Inflammatory macrophage (primary cell): ENCODE measurements around the gene LZTS3.
"Not testable (repeated sequence)": the region's sequence is repeated elsewhere in the genome, so short reads cannot be mapped to it uniquely, and the experiment has no call there.

ENCODE experiments used
- DNase-seq, 2 donors: peaks; one replicate each; pipeline ENCODE4 v3.0.0-alpha.2; 2020 to 2022

Gene LZTS3

GRCh38 chr20:3133155-3133554 is 40.2 kb downstream of the LZTS3 start:
- no peak for DNase-seq

DNA sequence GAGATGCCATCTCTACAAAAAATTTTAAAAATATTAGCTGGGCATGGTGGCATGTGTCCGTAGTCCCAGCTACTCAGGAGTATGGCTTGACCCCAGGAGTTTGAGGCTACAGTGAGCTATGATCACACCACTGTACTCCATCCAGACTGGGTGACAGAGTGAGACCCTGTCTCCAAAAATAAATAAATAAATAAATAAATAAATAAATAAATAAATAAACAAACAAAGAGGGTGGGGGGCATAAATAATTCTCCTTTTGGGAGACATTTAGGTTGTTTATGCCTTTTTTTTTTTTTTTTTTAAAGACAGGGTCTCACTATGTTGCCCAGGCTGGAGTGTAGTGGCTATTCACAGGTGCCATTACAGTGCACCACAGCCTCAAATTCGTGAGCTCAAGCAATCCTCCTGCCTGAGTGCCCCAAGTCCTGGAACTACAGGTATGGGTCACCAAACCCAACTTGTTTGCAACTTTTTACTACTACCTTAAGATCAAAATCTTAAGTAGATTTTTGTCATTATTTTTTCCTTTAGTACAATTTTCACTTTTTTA is 43.2 kb downstream of the LZTS3 start:
- DNase-seq, result no peak

DNA sequence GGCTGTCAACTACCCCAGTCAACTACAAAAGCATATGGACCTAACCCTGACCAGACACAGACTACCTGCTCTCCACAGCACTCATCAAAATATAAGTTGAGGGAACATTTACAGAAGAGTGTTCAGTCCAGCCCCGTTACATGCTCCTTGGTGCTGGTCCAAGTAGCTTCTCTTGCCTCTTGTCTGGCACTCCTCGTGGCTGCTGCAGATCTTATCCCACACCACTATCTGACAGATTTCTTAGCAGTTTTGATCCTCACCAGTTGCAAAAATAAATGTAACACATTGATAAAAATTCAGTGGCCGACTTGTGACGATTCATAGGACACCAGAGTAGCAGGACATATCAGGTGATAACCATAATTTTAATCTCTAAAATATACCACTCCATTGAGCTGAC is 44.3 kb downstream of the LZTS3 start:
- no peak for DNase-seq

DNA sequence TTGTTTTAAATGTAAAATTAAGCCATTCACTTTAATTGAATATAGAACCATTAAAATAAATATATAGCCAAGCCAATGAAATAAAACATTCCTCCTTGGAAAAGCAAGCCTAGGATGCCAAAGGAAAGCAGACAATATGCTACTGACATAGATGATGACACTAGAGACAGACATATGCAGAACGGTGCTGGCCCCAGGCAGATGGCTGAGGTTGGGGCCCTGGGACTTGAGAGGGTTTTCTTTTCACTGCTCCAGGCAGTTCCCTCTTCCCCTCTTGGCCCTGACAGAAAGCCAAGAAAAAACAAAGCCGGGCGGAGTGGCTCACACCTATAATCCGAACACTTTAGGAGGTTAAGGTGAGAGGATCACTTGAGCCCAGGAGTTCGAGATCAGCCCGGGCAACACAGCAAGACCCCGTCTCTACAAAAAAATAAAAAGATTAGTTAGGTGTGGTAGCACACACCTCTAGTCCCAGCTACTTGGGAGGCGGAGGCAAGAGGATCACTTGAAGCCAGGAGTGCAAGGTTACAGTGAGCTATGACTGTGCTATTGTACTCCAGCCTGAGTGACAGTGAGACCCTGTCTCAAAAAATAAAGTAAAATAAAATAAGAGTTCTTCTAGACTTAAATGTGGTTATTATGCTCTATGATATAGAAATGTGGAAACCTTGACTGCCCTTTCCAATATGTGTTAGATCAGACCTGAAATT is 44.9 kb downstream of the LZTS3 start:
- no peak for DNase-seq

GRCh38 chr20:3126527-3126859 is 46.9 kb downstream of the LZTS3 start:
- no peak for DNase-seq

- DNase-seq, result not testable (repeated sequence)
Observed at GRCh38 chr20:3125776-3126526, 47.4 kb downstream of the LZTS3 start.

DNA sequence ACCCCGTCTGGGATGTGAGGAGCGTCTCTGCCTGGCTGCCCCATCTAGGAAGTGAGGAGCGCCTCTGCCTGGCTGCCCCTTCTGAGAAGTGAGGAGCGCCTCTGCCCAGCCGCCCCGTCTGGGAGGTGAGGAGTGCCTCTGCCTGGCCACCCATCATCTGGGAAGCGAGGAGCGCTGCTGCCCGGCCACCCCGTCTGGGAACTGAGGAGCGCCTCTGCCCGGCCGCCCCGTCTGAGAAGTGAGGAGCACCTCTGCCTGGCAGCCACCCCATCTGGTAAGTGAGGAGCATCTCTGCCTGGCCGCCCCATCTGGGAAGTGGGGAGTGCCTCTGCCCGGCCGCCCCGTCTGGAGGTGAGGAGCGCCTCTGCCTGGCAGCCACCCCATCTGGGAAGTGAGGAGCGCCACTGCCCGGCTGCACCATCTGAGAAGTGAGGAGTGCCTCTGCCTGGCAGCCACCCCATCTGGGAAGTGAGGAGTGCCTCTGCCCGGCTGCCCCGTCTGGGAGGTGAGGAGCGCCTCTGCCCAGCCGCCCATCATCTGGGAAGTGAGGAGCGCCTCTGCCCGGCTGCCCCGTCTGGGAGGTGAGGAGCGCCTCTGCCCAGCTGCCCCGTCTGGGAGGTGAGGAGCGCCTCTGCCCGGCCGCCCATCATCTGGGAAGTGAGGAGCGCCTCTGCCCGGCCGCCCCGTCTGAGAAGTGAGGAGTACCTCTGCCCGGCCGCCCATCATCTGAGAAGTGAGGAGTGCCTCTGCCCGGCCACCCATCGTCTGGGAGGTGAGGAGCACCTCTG is 48.4 kb downstream of the LZTS3 start:
- DNase-seq, result not testable (repeated sequence)

DNA sequence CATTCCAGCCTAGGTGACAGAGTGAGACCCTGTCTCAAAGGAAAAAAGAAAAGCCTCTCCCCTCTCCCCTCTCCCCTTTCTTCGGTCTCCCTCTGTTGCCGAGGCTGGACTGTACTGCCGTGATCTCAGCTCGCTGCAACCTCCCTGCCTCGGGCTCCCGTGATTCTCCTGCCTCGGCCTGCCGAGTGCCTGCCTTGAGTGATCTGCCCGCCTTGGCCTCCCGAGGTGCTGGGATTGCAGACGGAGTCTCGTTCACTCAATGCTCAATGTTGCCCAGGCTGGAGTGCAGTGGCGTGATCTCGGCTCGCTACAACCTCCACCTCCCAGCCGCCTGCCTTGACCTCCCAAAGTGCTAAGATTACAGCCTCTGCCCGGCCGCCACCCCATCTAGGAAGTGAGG is 49.2 kb downstream of the LZTS3 start:
- DNase-seq, result not testable (repeated sequence)

DNA sequence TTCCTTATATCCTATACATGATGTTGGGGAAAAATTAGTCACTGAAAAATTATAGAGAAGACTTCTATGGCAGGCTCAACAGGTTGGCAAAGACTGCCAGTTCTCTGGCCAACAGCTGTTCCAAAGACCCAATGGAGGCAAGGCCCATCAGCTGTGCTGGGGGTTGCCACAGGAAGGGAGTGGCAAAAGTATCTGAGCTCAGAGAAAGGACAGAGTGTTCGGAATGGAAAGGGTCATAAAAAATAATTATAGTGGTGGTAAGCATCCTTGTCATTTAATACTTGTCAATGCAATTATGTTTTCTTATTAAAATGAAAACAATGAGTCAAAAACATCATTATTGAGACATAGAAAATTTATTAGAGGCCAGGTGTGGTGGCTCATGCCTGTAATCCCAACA is 49.8 kb downstream of the LZTS3 start:
- DNase-seq, result no peak

GRCh38 chr20:3121955-3122610 is 51.3 kb downstream of the LZTS3 start:
- DNase-seq, result peak; percentile 41 to 49

- DNase-seq, result no peak
Observed at GRCh38 chr20:3121271-3121911, 52.0 kb downstream of the LZTS3 start.

DNA sequence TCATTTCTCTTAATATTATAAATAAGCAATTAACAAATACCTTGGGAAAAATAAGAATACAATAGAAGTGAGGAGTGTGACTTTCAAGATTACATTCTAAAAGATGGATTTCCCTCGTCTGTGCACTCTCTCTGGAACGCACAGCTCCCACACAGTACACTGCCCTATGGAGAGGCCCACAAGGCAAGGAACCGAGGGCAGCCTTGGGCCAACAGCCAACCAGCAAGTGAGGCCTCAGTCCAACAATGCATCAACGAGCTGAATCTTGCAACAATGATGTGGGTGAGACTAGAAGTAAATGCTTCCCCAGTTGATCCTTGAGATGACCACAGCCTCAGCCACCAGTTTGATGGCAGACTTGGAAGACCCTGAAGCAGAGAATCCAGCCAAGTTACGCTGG is 54.3 kb downstream of the LZTS3 start:
- no peak for DNase-seq

GRCh38 chr20:3117839-3118379 is 55.4 kb downstream of the LZTS3 start:
- DNase-seq, result peak; percentile 70 to 78

GRCh38 chr20:3116341-3116740 is 57.0 kb downstream of the LZTS3 start:
- no peak for DNase-seq

GRCh38 chr20:3115190-3116107 is 57.9 kb downstream of the LZTS3 start:
- peak; percentile 55 to 71 for DNase-seq
